HG02884 (cell line): ENCODE measurements around the gene CDKN1C.
A peak's percentile ranks its signal among the peaks of the same experiment; 100 is the strongest.
"Not testable (repeated sequence)": the region's sequence is repeated elsewhere in the genome, so short reads cannot be mapped to it uniquely, and the experiment has no call there.

Experiments
- ATAC-seq: cut with Tn5 transposase; IDR thresholded peaks from one replicate; pipeline ENCODE4 v1.9.1; 2021; ENCODE audit warnings: mild to moderate bottlenecking, moderate library complexity; ENCODE audit not compliant: unreplicated experiment

CDKN1C gene

GRCh38 chr11:2909133-2909902 lies 23.7 kb upstream of the CDKN1C start:
- no peak for ATAC-seq

GRCh38 chr11:2908130-2908529 lies 22.6 kb upstream of the CDKN1C start:
- no peak for ATAC-seq

- ATAC-seq, result not testable (repeated sequence)
Observed at GRCh38 chr11:2905299-2905698, 19.7 kb upstream of the CDKN1C start.

- ATAC-seq, result no peak
Observed at GRCh38 chr11:2904153-2905052, 18.8 kb upstream of the CDKN1C start.

GRCh38 chr11:2903672-2904011 lies 18.1 kb upstream of the CDKN1C start:
- ATAC-seq, result no peak

- peak; percentile 10 for ATAC-seq
Observed at GRCh38 chr11:2902784-2903671, 17.5 kb upstream of the CDKN1C start.

- ATAC-seq, result peak; percentile 97
Observed at GRCh38 chr11:2901854-2902783, 16.5 kb upstream of the CDKN1C start.

- no peak for ATAC-seq
Observed at GRCh38 chr11:2901196-2901796, 15.7 kb upstream of the CDKN1C start.

- ATAC-seq, result no peak
Observed at GRCh38 chr11:2899080-2899783, 13.7 kb upstream of the CDKN1C start.

GRCh38 chr11:2898366-2899079 lies 12.9 kb upstream of the CDKN1C start:
- no peak for ATAC-seq

GRCh38 chr11:2897048-2897447 lies 11.5 kb upstream of the CDKN1C start:
- ATAC-seq, result no peak

- no peak for ATAC-seq
Observed at GRCh38 chr11:2896047-2896446, 10.5 kb upstream of the CDKN1C start.

GRCh38 chr11:2893935-2894334 lies 8.4 kb upstream of the CDKN1C start:
- no peak for ATAC-seq

- ATAC-seq, result no peak
Observed at GRCh38 chr11:2892967-2893528, 7.5 kb upstream of the CDKN1C start.

GRCh38 chr11:2892215-2892966 lies 6.8 kb upstream of the CDKN1C start:
- no peak for ATAC-seq

GRCh38 chr11:2891326-2892214 lies 6.0 kb upstream of the CDKN1C start:
- ATAC-seq, result no peak
